ENCODE results near the gene CIITA.

CIITA gene

DNA sequence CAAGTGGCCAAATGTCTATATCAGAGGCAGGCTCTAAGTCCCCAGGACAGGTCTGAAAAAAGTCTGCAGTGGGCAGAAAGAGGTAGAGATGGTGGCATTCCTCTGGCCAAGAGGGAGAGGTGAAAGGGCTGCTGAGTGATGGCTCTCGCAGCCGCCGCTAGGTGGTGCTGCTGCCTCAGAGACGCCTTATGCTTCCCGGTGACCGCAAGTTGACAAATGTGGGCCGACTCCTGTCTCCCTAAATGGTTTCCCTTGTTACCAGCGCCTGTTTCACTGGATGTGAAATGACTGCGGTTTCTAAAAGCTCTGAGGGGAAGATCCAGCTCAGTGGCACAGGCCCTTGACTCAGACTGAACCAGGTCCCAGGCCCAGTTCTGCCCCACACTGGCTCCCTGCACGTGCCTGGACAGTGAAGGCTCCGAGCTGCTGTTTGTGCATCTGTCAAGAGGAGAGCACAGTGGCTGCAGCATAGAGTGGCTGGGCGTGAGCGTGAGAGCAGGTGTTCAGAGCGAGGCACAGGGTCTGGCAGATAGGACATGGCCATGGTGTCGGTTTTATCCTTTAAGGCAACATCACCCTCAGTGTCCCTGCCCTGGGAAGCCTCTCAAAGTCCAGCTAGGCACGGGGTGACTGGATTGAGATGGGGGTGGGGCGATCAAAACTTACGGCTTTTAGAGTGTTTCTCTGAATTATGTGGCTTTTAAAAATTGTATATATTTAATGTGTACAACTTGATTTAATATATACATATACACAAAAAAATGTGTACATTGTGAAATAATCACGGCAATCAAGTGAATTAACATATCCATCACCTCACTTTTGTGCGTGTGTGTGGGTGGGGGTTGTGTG is 87.3 kb downstream of the CIITA start:
- DNase-seq: peak; percentile 80

DNA sequence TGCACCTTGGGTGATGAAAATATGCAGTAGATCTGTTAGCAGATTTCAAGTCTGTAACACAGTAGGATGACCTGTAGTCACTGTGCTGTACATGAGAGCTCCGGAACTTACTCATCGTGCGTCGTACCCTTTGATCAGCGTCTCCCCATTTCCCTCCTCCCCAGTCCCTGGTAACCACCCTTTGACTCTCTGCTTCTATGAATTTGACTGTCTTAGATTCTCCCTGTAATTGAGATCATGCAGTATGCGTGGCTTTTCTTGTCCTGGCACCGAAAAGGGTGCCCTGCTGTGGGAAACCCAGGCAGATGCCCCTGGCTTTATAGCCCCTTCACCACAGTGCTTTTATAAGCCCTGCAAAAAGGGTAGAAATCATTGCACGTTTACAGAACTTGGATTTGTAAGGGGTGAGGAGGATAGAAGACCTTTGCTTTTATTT is 87.9 kb downstream of the CIITA start:
- DNase-seq: peak; percentile 73

DNA sequence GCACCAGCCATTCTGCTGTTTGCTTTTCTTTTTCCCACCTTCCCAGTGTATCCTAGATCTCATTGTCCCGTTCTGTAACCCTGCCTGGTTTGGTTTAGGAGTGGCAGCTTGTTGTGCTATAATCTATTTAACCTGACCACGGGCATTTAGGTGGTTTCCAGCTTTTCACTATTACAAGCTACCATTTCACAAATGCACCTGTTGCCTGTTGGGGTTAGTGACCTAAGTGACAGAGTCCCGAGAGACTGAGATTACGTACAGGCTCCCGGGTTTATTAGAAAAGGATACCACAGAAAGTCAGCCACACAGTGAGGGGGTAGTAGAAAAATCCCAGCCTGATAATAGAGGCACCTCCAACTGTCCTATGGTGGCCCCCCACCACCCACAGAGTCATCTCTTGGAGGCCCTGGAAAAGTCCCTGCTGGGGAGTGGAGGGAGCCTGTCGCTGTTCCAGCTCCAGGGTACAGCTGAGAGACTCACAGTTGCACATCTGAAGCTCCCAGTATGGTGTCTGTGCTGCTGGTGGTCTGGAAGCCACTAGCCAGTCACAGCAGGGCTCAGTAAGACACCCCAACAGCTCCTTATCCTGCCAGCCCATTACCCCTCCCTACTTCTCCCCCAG is 88.5 kb downstream of the CIITA start:
- peak; percentile 40 for DNase-seq

DNA sequence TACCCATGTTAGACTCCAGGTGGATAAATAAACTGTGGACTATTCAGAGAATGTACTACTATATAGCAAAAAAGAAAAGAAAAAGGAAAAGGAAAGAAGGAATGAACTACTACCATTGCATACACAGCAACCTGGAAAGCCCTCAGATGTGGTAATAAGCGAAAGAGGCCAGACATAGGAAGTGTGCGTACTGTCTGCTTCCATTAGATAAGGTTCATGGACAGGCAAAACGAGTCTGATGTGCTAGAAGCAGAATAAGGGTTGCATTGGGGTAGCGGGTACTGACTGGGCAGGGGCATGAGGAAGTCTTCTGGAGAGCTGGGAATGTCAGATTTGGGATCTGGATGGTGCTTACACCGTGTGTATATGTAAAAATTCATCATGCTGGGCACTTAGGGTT is 89.1 kb downstream of the CIITA start:
- no peak for DNase-seq

DNA sequence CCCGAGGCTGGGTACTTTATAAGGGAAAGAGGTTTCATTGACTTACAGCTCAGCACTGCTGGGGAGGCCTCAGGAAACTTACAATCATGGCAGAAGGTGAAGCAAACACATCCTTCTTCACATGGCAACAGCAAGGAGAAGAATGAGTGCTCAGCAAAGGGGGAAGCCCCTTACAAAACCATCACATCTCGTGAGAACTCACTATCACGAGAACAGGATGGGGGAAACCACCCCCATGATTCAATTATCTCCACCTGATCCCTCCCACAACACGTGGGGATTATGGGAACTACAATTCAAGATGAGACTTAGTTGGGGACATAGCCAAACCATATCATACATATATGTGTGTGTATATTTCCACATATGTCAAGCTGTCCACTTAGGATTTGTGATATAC is 89.6 kb downstream of the CIITA start:
- DNase-seq: peak; percentile 25

DNA sequence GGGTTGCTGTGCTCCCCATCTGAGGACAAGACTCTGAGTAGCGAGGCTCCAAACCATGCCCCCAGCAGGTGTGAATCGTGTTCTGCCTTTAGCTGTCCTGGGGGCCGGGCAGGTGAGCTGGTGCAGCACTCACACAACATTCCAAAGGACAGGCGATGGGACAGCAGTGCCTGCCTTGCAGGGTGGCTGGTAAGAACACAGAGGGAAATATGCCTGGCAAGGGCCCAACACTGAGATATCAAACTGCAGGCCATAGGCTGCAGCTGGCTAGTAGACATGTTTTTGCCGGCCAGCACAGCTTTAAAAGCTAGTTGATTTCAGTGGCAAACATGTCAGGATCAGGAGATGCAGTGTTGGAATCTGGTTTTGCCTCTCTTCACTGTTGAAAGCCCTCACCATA is 91.0 kb downstream of the CIITA start:
- DNase-seq: no peak

DNA sequence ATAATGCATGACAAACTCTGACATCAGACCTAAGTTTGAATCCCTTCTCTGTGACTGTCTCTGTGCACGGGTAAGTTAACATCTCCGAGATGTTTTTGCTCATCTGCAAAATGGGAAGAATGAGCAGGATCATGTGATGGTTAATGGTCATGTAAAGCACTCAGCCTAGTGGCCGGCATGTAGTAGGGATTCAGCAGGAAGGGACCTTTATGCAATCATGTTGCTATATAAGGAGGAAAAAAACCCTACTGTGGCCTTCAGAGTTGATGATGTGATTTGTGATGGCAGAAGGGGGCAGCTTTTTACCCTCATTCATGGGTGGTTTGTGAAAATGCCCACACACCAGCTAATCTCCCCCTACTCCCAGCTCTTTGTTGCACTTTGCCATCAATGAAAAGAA is 91.5 kb downstream of the CIITA start:
- no peak for DNase-seq

DNA sequence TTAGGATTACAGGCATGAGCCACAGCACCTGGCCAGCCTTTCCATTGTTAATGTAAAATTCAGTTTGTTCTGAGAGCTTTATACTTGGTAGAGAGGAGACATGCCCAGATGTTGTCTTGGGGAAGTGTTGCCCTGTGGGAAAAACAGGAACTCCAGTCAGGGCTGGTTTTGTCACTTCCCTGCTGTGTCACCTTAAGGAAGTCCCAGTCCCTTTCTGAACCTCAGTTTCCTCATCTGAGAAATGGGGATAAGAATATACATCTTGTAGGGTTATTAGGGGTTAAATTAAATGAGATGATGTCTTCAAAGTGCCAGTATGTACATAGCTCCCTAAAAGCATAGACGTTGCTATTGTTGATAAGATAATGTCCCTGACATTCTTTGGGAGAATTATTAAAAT is 92.6 kb downstream of the CIITA start:
- no peak for DNase-seq

DNA sequence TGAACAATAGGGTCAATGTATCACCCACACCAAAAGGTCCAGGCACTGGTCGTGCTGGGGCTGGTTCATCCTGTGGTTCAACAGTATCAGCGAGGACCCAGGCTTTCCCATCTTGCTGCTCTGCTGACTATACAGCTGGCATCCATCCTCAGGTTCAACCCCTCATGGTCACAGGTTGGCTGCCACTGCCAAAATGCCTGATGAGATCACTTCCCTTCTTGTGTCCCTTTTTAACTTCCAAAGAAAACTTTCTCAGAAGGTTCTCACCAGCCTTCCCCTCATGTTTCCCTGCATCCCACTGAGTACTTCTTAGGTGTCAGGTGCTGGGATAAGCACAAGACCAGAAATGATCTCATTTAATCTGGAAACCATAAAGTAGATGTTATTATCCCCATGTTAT is 93.1 kb downstream of the CIITA start:
- no peak for DNase-seq

DNA sequence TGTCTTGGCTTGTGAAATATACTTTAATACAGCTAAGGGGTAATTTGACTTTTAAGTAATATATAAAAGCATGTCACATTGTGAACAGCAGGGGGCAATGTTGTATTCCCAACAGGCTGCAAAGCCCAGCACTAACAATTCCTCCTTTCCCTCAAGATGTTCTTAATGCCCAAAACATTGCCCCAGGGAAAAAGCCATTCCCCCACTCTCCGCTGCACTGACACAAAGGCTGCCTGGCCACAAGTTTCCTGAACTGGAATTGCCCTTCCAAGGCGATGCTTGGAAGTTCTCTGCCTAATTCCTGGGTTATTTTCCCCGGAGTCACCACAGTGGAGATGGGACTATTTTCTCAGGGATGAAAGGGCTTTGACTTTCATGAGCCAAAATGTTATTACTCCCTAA is 94.6 kb downstream of the CIITA start:
- peak; percentile 64 for DNase-seq

DNA sequence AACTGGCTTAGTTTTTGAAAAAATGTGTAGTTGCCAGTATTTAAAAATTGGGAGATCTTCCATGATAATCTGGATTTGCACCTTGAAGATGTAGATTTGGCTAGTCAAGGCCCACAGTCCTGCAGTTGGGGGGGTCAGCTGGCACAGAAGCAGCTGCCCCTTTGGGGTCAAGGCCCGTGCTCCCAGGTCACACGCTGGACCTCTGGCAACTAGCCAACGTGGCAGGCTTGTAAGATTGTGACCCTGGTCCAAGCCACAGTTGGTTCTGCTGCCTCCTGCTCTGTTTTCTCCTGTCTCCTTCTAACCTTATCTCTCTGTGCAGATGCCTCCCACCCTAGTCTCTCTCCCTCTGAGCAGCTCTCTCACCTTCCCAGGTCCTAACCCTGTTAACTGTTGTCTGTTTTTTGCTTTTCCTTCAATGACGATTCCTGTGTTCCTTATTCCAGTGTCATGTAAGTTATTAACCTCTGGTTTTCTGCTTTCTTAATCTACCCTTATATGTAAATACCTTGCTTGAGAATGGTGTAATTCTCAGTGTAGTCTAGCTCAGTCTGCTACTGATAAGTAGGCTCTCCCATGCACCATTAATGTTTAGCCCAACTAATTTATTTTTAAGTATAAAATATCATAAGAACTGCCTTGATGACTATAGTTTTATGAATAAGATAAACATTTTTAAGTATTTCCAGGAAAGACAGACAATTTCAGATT is 95.3 kb downstream of the CIITA start:
- no peak for DNase-seq

DNA sequence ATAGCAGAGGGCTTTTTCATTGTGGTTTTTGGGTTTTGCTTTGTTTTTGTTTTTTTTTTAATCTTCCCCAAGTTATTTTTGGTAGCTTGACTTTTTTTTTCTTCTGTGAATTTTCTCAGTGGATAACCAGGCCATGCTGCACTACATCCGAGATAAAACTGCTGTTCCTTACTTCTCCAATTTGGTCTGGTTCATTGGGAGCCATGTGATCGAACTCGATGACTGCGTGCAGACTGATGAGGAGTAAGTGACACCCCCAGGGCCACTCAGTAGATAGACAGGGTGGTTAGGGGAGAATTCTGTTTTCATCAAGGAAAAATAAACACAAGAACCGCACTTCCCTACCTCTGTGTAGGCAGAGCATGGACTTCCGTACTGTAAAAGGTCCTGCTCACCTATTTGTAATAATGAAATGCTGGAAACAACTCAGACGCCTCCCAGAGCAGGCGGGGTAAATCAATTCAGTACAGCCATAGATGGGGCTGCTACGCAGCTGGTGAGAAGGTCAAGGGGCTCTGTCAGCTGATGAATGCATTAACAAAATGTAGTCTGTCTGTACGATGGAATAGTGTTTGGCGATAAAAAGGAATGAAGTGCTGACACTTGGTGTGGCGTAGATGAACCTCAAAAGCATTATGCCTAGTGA is 95.9 kb downstream of the CIITA start:
- no peak for DNase-seq

DNA sequence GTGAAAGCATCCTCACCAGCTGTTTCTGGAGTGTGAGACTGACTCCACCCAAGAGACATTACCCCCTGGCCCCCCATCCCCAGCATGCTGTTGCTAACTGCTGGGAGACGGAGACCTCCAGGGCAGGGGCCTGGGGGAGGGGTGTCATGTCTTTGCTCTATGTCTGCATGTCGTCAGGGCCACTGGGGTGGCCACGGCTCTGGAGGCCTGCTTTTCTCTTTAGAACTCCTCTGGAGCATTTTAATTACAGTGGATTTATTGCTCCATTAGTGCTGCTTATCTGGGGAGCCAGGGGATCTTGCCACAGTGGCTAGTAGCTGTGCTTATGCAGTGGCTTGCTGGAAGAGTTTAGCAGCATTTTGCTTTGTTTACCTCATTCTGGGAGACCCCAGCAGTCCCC is 99.6 kb downstream of the CIITA start:
- DNase-seq: no peak

DNA sequence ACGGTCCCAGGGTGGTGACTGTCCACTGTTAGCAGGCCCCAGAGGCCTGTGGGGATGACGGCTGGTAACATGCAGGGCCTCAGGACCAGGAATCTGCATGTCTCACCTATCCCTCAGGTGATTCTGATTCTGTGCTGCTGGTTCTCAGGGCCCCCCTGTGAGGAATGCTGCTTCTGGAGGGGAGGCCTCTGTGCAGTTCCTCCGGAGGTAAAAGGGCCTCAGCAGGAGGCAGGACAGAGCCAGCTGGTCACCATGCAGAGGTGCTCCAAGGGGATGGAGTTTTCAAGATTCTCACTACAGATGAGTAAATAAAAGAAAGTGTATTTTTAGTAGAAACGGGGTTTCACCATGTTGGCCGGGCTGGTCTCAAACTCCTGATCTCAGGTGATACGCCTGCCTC is 101.1 kb downstream of the CIITA start:
- DNase-seq: no peak

DNA sequence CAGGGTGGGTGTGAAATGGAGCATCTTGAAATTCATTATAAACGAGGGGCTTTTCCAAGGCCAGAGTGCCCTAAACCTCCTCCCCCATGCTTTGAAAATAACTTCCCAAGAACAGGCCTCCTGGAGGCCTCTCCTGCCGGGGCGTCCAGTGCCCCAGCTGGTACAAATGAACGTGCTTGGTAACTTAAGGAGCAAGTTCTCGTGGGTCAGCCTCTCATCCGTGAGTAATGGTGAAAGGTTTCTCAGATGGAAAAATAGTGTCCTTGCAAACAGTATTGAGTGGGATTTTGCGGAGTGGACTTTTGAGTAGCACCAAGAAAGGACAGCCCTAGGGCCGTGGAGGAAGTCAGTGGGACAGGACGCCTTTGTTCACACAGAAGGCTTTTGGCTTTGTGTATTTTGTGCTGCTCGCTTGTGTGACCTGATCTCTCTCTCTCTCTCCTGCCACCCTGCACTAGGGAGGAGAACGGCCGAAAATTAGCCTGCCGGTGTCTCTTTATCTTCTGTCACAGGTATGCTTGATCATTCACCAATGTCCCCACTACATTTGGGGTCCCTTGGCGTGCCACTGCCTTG is 102.0 kb downstream of the CIITA start:
- DNase-seq: no peak

DNA sequence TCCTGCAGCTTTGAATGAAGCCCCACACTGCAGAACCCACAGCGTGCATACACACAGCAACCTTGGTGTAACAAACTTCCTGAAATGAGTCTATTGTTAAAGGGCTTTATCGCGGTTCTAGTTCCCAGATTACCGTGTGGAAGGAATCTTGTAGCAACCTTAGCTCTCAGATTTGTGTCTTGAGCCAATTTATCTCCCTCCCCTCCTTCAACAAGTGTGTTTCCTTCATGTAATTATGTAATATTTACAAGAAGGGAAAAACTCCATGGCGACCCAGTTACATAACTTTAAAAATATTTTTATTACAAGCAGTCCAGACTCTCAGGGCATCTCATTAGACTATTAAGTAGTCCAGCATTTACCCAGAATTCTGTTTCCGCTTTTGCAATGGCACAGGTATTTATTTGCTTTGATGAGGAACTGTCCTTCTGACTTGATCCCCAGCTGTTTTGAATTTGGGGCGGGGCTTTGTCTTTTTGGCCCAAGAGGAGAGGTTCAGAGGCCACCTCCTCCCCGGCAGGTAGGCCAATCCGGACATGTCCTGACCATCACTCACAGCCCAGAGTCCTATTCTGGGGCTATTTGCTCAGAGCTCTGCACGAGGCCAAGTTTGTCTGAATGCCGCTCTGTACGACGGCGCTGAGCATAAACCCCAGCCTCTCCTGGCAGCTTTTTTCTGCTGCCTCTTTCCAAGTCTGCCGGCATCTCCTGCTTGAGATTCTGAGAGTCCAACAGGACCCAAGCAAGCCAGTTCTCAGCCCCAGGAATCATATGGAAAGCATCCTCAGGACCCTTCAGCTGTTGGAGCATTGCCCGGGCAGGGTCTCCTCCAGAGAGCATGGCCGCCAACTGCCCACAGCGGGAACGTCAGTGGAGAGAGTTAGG is 103.0 kb downstream of the CIITA start:
- no peak for DNase-seq

DNA sequence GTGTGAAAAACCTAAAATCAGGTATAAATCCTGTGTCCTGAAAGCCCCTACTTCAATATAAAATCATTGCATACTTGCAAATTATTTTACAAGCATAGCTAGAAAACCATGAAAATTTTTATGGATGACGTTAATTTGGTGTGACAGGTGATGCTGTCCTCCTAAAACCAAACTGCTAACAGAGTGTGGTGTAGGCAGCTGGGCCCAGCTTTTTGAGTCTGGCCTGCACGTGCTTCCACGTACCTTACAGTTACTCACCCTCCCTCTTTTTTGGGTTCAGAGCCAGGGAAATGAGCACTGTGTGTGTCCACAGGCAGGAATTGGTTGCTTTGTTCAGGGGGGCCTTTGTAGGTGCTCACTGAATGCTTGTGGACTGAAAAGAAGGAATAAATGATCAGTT is 103.8 kb downstream of the CIITA start:
- no peak for DNase-seq

DNA sequence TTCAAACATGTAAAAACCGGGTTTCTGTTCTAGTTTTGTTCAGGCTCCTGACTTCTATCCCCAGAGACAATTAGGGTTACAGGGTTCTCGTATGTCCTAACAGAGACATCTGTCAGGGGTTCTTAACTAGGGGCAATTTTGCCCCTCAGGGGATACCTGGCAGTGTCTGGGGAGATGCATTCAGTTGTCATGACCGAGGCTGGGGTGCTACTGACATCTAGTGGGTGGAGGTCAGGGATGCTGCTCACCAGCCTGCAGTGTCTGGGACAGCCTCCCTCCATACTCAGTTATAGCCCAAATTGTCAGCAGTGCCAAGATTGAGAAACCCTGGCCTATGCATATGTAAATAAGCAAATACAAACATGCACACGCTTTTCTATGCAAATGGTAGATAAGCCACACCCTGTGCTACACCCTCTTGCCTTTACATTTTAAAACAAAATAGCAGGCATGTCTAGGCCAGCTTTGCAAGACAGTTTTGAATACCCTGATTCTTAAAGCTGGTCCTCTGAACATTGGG is 104.8 kb downstream of the CIITA start:
- peak; percentile 36 for DNase-seq

DNA sequence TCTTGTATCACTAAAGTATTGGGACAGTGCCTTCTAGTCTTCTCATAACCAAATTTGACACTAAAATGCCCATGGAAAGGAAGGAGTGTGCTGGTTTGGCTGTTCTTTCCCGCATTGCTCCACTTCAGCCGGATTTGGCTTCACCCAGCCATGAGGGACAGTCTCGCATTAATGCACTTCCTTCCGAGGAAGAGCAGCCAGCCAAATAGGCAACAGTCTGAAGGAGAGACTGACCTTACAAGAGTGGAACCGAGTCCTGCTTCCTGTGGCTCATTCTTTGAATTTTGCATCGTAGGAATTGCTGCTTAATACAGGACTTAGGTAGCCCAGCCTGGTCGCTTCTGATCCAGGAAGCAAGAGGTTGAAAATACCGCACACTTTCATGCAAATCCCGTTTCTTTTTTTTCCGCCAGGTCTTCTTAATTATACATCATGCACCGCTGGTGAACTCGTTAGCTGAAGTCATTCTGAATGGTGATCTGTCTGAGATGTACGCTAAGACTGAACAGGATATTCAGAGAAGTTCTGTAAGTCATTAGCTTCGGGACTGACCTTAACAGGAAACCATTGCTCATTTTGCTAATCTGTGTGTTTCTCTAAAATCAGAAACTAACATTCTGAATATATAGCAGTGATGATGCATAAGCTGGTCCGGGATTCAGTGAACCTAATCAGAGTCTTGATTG is 105.6 kb downstream of the CIITA start:
- DNase-seq: no peak

DNA sequence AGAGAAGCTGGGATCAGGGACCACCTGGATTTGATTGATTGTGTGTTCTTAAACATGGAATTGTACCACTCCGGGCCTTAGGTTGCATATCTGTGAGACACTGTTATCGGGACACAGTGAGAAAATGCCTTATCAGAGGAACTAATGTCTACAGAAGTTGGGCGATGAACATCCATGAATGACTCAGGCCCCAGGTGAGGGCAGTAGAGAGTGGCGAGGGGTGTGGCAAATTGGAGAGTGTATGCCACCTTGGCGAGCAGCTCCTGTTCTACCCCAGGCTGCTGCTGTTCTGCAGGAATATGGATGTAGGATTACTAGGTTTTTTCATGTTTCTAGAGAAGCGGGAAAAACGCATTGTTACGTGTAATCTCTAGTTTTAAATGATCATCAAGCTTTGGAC is 106.2 kb downstream of the CIITA start:
- no peak for DNase-seq

DNA sequence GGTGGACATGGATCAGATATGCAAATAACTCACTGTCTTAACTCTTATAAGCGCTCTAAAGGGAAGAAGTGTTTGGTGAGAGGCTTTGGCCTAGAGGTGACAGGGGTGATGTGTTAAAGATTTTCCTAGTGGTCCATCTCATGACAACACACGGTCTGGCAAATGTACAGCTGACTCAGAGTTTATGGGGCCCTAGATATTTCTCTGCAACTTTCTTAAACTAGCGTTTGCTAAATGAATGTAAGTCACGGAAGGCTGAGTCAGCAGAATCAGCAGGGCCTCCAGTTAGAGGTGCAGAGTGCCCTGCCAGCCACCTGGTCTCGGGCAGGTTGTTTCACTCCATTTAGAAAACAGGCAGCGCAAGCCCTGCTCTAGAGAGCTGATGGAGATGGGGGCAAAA is 107.5 kb downstream of the CIITA start:
- no peak for DNase-seq

Data from CD4-positive, alpha-beta T cell treated with Interleukin-21 for 1 hour (primary cell).